Loucy (cell line): ENCODE measurements around the gene PPP2R3B.

Experiments
- H2AFZ ChIP-seq: fragments of 200-600 bp; sonication (generic); 2 replicates; pipeline ENCODE4 v1.6.0; 2016; ENCODE audit warnings: antibody characterized with exemption, mild to moderate bottlenecking, low read length, moderate library complexity
- H3F3A ChIP-seq: fragments of 200-600 bp; 2 replicates; pipeline ENCODE4 v1.6.0; 2016; ENCODE audit warnings: antibody characterized with exemption, low read depth, mild to moderate bottlenecking
- H3K27me3 ChIP-seq: fragments of 200-600 bp; sonication (generic); 2 replicates; pipeline ENCODE4 v1.6.1; 2014; ENCODE audit warnings: low read length, mild to moderate bottlenecking; ENCODE audit not compliant: insufficient read depth, poor library complexity, severe bottlenecking
- H3K36me3 ChIP-seq: fragments of 200-600 bp; sonication (generic); 2 replicates; pipeline ENCODE4 v1.6.1; 2016; ENCODE audit warnings: low read length; ENCODE audit not compliant: insufficient read depth
- H3K4me1 ChIP-seq: fragments of 200-600 bp; sonication (generic); 2 replicates; pipeline ENCODE4 v1.5.1; 2014; ENCODE audit warnings: low read length, mild to moderate bottlenecking; ENCODE audit not compliant: insufficient read depth, poor library complexity, severe bottlenecking
- H3K4me2 ChIP-seq: fragments of 200-600 bp; sonication (generic); 2 replicates; pipeline ENCODE4 v1.6.0; 2014; ENCODE audit warnings: antibody characterized with exemption, low read length, low read depth, mild to moderate bottlenecking; ENCODE audit not compliant: poor library complexity, severe bottlenecking
- H3K4me3 ChIP-seq: fragments of 200-600 bp; sonication (generic); 2 replicates; pipeline ENCODE4 v1.5.1; 2014; ENCODE audit warnings: low read length, mild to moderate bottlenecking, mixed read lengths; ENCODE audit not compliant: poor library complexity, severe bottlenecking
- H3K79me2 ChIP-seq: fragments of 200-600 bp; sonication (generic); 2 replicates; pipeline ENCODE4 v1.6.1; 2014; ENCODE audit warnings: low read length; ENCODE audit not compliant: insufficient read depth
- H3K9ac ChIP-seq: fragments of 200-600 bp; sonication (generic); 2 replicates; pipeline ENCODE4 v1.6.0; 2014; ENCODE audit warnings: mild to moderate bottlenecking, low read depth, low read length, moderate library complexity; ENCODE audit not compliant: poor library complexity, severe bottlenecking
- H3K9me2 ChIP-seq: fragments of 200-600 bp; sonication (generic); replicated peaks from 2 replicates; pipeline ENCODE4 v1.6.1; 2016; ENCODE audit warnings: low read depth, low read length, mixed read lengths
- H3K9me3 ChIP-seq: fragments of 200-600 bp; sonication (generic); 2 replicates; pipeline ENCODE4 v1.6.1; 2014; ENCODE audit warnings: mild to moderate bottlenecking, antibody characterized with exemption, low read length, low read depth; ENCODE audit not compliant: insufficient read depth
- H4K20me1 ChIP-seq: fragments of 200-600 bp; sonication (generic); 2 replicates; pipeline ENCODE4 v1.6.0; 2014; ENCODE audit warnings: antibody characterized with exemption, low read length, mild to moderate bottlenecking; ENCODE audit not compliant: insufficient read depth, poor library complexity, severe bottlenecking
- CTCF ChIP-seq: fragments of 200-600 bp; sonication (generic); conservative IDR thresholded peaks from 2 replicates; pipeline ENCODE4 v1.5.1; 2014; ENCODE audit warnings: mild to moderate bottlenecking, antibody characterized with exemption, low read length
- EZH2phosphoT487 ChIP-seq: fragments of 200-600 bp; IDR thresholded peaks from 2 replicates; pipeline ENCODE4 v1.6.1; 2018; ENCODE audit warnings: antibody characterized with exemption, mild to moderate bottlenecking, moderate library complexity, borderline replicate concordance

Gene PPP2R3B

GRCh38 chrX:402857-403256, 16.1 kb upstream of the PPP2R3B start:
- Histone ChIP-seq H4K20me1 (no peaks in the 10 kb centered on the region), H3K79me2 (no peaks in the 10 kb centered on the region), H3K4me3 (no peak overlapping the region), H3K9me2 (no peaks in the 10 kb centered on the region), H3K36me3 (no peaks in the 10 kb centered on the region), H3K9me3 (no peaks in the 10 kb centered on the region), H3K4me1 (no peaks in the 10 kb centered on the region), H3F3A (no peaks in the 10 kb centered on the region), H3K4me2 (no peak overlapping the region), H2AFZ (no peak overlapping the region), H3K9ac (no peak overlapping the region), H3K27me3 (no peaks in the 10 kb centered on the region)
- TF ChIP-seq CTCF = no peak
- no peak for TF ChIP-seq EZH2phosphoT487

GRCh38 chrX:400258-400657, 13.6 kb upstream of the PPP2R3B start:
- Histone ChIP-seq H3K36me3 (no peaks in the 10 kb centered on the region), H3F3A (no peaks in the 10 kb centered on the region), H3K9me3 (no peaks in the 10 kb centered on the region), H3K4me2 (no peak overlapping the region), H3K4me1 (no peaks in the 10 kb centered on the region), H4K20me1 (no peaks in the 10 kb centered on the region), H3K4me3 (no peak overlapping the region), H3K79me2 (no peaks in the 10 kb centered on the region), H2AFZ (no peak overlapping the region), H3K9me2 (no peaks in the 10 kb centered on the region), H3K9ac (no peak overlapping the region), H3K27me3 (no peaks in the 10 kb centered on the region)
- no peak for TF ChIP-seq EZH2phosphoT487
- no peak for TF ChIP-seq CTCF

- H4K20me1 ChIP-seq = no peaks in the 10 kb centered on the region
- no peak overlapping the region for H3K4me2 ChIP-seq
- H3K9me2 ChIP-seq = no peaks in the 10 kb centered on the region
- no peak overlapping the region for H3K4me3 ChIP-seq
- no peaks in the 10 kb centered on the region for H3K4me1 ChIP-seq
- no peaks in the 10 kb centered on the region for H3K9me3 ChIP-seq
- TF ChIP-seq EZH2phosphoT487 (no peak), CTCF (no peak)
- no peaks in the 10 kb centered on the region for H3K79me2 ChIP-seq
- H3K36me3 ChIP-seq = no peaks in the 10 kb centered on the region
- no peak overlapping the region for H3K9ac ChIP-seq
- no peak overlapping the region for H2AFZ ChIP-seq
- H3F3A ChIP-seq = no peaks in the 10 kb centered on the region
- H3K27me3 ChIP-seq = no peaks in the 10 kb centered on the region
Measured at GRCh38 chrX:397575-397974, 10.9 kb upstream of the PPP2R3B start.
